ENCODE data around the gene MBNL2. TPM values are rescaled to one million over a fixed set of nuclear protein-coding genes. Genes with fewer than 3 reads are reported as not detected.

Gene MBNL2
- total and polyA plus RNA-seq, 4 donors, result 13.3 to 108 (median 39.3) TPM

- Histone ChIP-seq H3K9ac (ENCODE audit: insufficient read depth in 1 of 2, low read length in 2 of 2) (no peak overlapping the region), H3K4me3 (no peak overlapping the region), H3K4me1 (ENCODE audit: control insufficient read depth in 5 of 5, insufficient read depth in 5 of 5, low read length in 5 of 5) (peaks cover 6 to 45% (median 33%) of the 10 kb centered on the region in 5 donors), H3K27ac (ENCODE audit: low read depth in 1 of 2, low read length in 1 of 2) (no peak overlapping the region), H3K9me3 (ENCODE audit: control insufficient read depth in 4 of 4, insufficient read depth in 3 of 4, low read length in 3 of 4) (no peaks in the 10 kb centered on the region), H3K27me3 (ENCODE audit: control insufficient read depth in 3 of 3, insufficient read depth in 3 of 3, low read length in 2 of 3) (no peaks in the 10 kb centered on the region), H3K36me3 (ENCODE audit: control insufficient read depth in 4 of 4, insufficient read depth in 4 of 4, low read length in 4 of 4) (peaks cover 0 to 2% (median 0%) of the 10 kb centered on the region in 4 donors)
- no peak for TF ChIP-seq CTCF (IDR thresholded peaks at IDR 0.05; ENCODE audit: control extremely low read depth, extremely low read depth)
- peak in 1 of 3 donors; percentile 29 for DNase-seq
- ATAC-seq (ENCODE audit: insufficient read depth, low FRiP score), result no peak
Observed at GRCh38 chr13:97306645-97307044, 84.5 kb downstream of the MBNL2 start.

- H3K9ac ChIP-seq (ENCODE audit: insufficient read depth in 1 of 2, low read length in 2 of 2), result no peak overlapping the region
- no peaks in the 10 kb centered on the region for H3K27me3 ChIP-seq (ENCODE audit: control insufficient read depth in 3 of 3, insufficient read depth in 3 of 3, low read length in 2 of 3)
- peaks cover 0 to 2% (median 0%) of the 10 kb centered on the region in 4 donors for H3K36me3 ChIP-seq (ENCODE audit: control insufficient read depth in 4 of 4, insufficient read depth in 4 of 4, low read length in 4 of 4)
- H3K9me3 ChIP-seq (ENCODE audit: control insufficient read depth in 4 of 4, insufficient read depth in 3 of 4, low read length in 3 of 4), result no peaks in the 10 kb centered on the region
- WGBS, 2 donors, result 84 to 88% methylated on average over 7 of the region's 7 CpGs
- H3K4me1 ChIP-seq (ENCODE audit: control insufficient read depth in 5 of 5, insufficient read depth in 5 of 5, low read length in 5 of 5), result peaks cover 6 to 44% (median 30%) of the 10 kb centered on the region in 5 donors
- H3K27ac ChIP-seq (ENCODE audit: low read depth in 1 of 2, low read length in 1 of 2), result peak overlapping the region in 1 of 2 donors; percentile 76
- ATAC-seq (ENCODE audit: insufficient read depth, low FRiP score), result no peak
- no peak for TF ChIP-seq CTCF (IDR thresholded peaks at IDR 0.05; ENCODE audit: control extremely low read depth, extremely low read depth)
- DNase-seq, result peak in 2 of 3 donors; percentile 35 to 39
- H3K4me3 ChIP-seq, result no peak overlapping the region
Observed at GRCh38 chr13:97307118-97307881, 85.2 kb downstream of the MBNL2 start.

- ATAC-seq (ENCODE audit: insufficient read depth, low FRiP score) (no peak), DNase-seq (peak in 2 of 3 donors; percentile 68 to 78)
- Histone ChIP-seq H3K4me1 (ENCODE audit: control insufficient read depth in 5 of 5, insufficient read depth in 5 of 5, low read length in 5 of 5) (peaks cover 4 to 44% (median 30%) of the 10 kb centered on the region in 5 donors), H3K9ac (ENCODE audit: insufficient read depth in 1 of 2, low read length in 2 of 2) (no peak overlapping the region), H3K9me3 (ENCODE audit: control insufficient read depth in 4 of 4, insufficient read depth in 3 of 4, low read length in 3 of 4) (no peaks in the 10 kb centered on the region), H3K4me3 (no peak overlapping the region), H3K27me3 (ENCODE audit: control insufficient read depth in 3 of 3, insufficient read depth in 3 of 3, low read length in 2 of 3) (no peaks in the 10 kb centered on the region), H3K36me3 (ENCODE audit: control insufficient read depth in 4 of 4, insufficient read depth in 4 of 4, low read length in 4 of 4) (peaks cover 0 to 2% (median 0%) of the 10 kb centered on the region in 4 donors), H3K27ac (ENCODE audit: low read depth in 1 of 2, low read length in 1 of 2) (peak overlapping the region in 1 of 2 donors; percentile 76)
- 71 to 78% methylated on average over 3 of the region's 3 CpGs for WGBS, 2 donors
- TF ChIP-seq CTCF (IDR thresholded peaks at IDR 0.05; ENCODE audit: control extremely low read depth, extremely low read depth), result no peak
Observed at GRCh38 chr13:97307882-97308624, 85.9 kb downstream of the MBNL2 start.
